ENCODE measurements around the gene PIK3R2.
"Not testable (repeated sequence)": the region's sequence is repeated elsewhere in the genome, so short reads cannot be mapped to it uniquely, and the experiment has no call there.

Gene PIK3R2

GRCh38 chr19:18156268-18156667, 3.3 kb downstream of the PIK3R2 start:
- no peak for DNase-seq

- DNase-seq, result peak; percentile 91
Measured at GRCh38 chr19:18156841-18157464, 4.0 kb downstream of the PIK3R2 start.

- peak; percentile 97 for DNase-seq
Measured at GRCh38 chr19:18157465-18158063, 4.6 kb downstream of the PIK3R2 start.

- DNase-seq, result no peak
Measured at GRCh38 chr19:18158467-18158866, 5.5 kb downstream of the PIK3R2 start.

- not testable (repeated sequence) for DNase-seq
Measured at GRCh38 chr19:18159059-18159616, 6.2 kb downstream of the PIK3R2 start.

- DNase-seq, result no peak
Measured at GRCh38 chr19:18159810-18160209, 6.8 kb downstream of the PIK3R2 start.

GRCh38 chr19:18160493-18160970, 7.6 kb downstream of the PIK3R2 start:
- DNase-seq, result no peak

- no peak for DNase-seq
Measured at GRCh38 chr19:18160971-18161635, 8.1 kb downstream of the PIK3R2 start.

- no peak for DNase-seq
Measured at GRCh38 chr19:18161636-18162002, 8.7 kb downstream of the PIK3R2 start.

GRCh38 chr19:18164072-18164471, 11.1 kb downstream of the PIK3R2 start:
- DNase-seq, result no peak

GRCh38 chr19:18165794-18166544, 13.0 kb downstream of the PIK3R2 start:
- DNase-seq, result no peak

GRCh38 chr19:18167011-18167410, 14.0 kb downstream of the PIK3R2 start:
- DNase-seq, result no peak

GRCh38 chr19:18167975-18168645, 15.1 kb downstream of the PIK3R2 start:
- DNase-seq, result peak; percentile 34

GRCh38 chr19:18168673-18169381, 15.9 kb downstream of the PIK3R2 start:
- no peak for DNase-seq

- no peak for DNase-seq
Measured at GRCh38 chr19:18170714-18171255, 17.8 kb downstream of the PIK3R2 start.

- no peak for DNase-seq
Measured at GRCh38 chr19:18171605-18172327, 18.8 kb downstream of the PIK3R2 start.

GRCh38 chr19:18172331-18173053, 19.5 kb downstream of the PIK3R2 start:
- no peak for DNase-seq

GRCh38 chr19:18173054-18173571, 20.1 kb downstream of the PIK3R2 start:
- no peak for DNase-seq

GRCh38 chr19:18173572-18174288, 20.8 kb downstream of the PIK3R2 start, which contains the start of gene IFI30:
TSS of gene IFI30 (plus strand) at chr19:18173813. CDS start at chr19:18173842, 29 bp downstream.
- peak; percentile 83 for DNase-seq
